GM10248 (cell line): ENCODE measurements around the gene TSPAN31.

Experiments
- CTCF ChIA-PET: fragments of 300-600 bp; sonication (Branson Sonifier 250); formaldehyde crosslinking; extraction: SDS; loops from one replicate; lab custom pipeline; 2021; ENCODE audit warnings: antibody characterized with exemption; lab: Yijun Ruan, JAX
- POLR2A ChIA-PET: fragments of 350-650 bp; sonication (Branson Sonifier 250); formaldehyde crosslinking; extraction: SDS; loops from one replicate; lab custom pipeline; 2020; ENCODE audit warnings: antibody characterized with exemption; lab: Yijun Ruan, JAX
- DNase-seq: peaks from one replicate; pipeline ENCODE4 v3.0.0; 2012; ENCODE audit errors: extremely low spot score
- CTCF ChIP-seq: IDR thresholded peaks from 2 replicates; pipeline ENCODE4 v1.5.1; 2012; ENCODE audit warnings: mild to moderate bottlenecking, low read depth; ENCODE audit errors: extremely low read depth, missing control alignments, control extremely low read depth

Gene TSPAN31

GRCh38 chr12:57780284-57780897 is 35.6 kb downstream of the TSPAN31 start:
- TF ChIP-seq CTCF, result no peak
- CTCF ChIA-PET, result interaction anchor here (1.1 to 11.8 kb wide), 9 partner anchors 14 to 125 kb away, joined by 3 to 85 read pairs (median 7); no protein-coding TSS in a partner anchor
- POLR2A ChIA-PET, result no interaction called here
- DNase-seq, result no peak

DNA sequence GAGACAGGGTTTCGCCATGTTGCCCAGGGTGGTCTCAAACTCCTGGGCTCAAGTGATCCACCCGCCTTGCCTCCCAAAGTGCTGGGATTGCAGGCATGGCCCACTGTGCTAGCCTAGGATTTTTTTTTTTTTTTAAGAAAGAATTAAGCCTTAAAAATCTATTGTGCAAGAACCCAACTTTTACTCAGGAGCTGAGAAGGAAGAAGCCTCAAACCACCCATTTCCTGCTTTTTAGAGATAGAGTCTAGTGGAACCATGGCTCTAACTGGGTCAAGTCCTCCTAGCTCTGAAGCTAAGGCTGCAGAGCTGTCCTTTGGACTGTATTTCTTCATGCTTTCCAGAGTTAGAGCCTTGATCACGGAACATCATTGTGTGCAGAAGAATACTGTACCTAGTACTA is 36.4 kb downstream of the TSPAN31 start:
- no peak for DNase-seq
- ChIA-PET POLR2A (interaction anchor here (0.5 kb wide), 1 partner anchor 165 kb away, joined by 7 read pairs; no protein-coding TSS in a partner anchor), CTCF (interaction anchor here (1.0 to 11.8 kb wide), 9 partner anchors 8 to 124 kb away, joined by 4 to 85 read pairs (median 12); partner anchors contain the start of genes EEF1AKMT3 and METTL1)
- no peak for TF ChIP-seq CTCF

GRCh38 chr12:57781801-57782200 is 37.0 kb downstream of the TSPAN31 start:
- POLR2A ChIA-PET, result interaction anchor here (0.5 kb wide), 1 partner anchor 165 kb away, joined by 7 read pairs; no protein-coding TSS in a partner anchor
- CTCF ChIA-PET, result interaction anchor here (1.0 to 11.8 kb wide), 9 partner anchors 8 to 124 kb away, joined by 4 to 85 read pairs (median 12); partner anchors contain the start of genes EEF1AKMT3 and METTL1
- DNase-seq, result no peak
- TF ChIP-seq CTCF, result no peak

- CTCF ChIA-PET, result interaction anchor here (1.2 to 11.8 kb wide), 12 partner anchors 9 to 123 kb away, joined by 3 to 85 read pairs (median 10); partner anchors contain the start of genes EEF1AKMT3 and METTL1
Observed at GRCh38 chr12:57782243-57782607, 37.4 kb downstream of the TSPAN31 start.

GRCh38 chr12:57782608-57783465 is 38.0 kb downstream of the TSPAN31 start, which contains the start of gene TSFM:
TSFM (plus strand) TSS chr12:57782787; CDS start chr12:57782802, 15 bp downstream.
- DNase-seq, result peak; percentile 90
- POLR2A ChIA-PET, result interaction anchor here (1.0 kb wide), 1 partner anchor 11 kb away, joined by 3 read pairs; the partner anchor contains the start of genes EEF1AKMT3 and METTL1
- peak; percentile 94 for TF ChIP-seq CTCF
- CTCF ChIA-PET, result interaction anchor here (0.6 to 11.8 kb wide), 27 partner anchors 9 to 327 kb away, joined by 3 to 85 read pairs (median 5); partner anchors contain the start of genes ATP23, CYP27B1, EEF1AKMT3 and METTL1

More at GRCh38 chr12:57782243-57782607, 37.4 kb downstream of the TSPAN31 start:
- TF ChIP-seq CTCF, result no peak
- POLR2A ChIA-PET, result interaction anchor here (1.0 kb wide), 1 partner anchor 10 kb away, joined by 3 read pairs; the partner anchor contains the start of genes EEF1AKMT3 and METTL1
- DNase-seq, result no peak

DNA sequence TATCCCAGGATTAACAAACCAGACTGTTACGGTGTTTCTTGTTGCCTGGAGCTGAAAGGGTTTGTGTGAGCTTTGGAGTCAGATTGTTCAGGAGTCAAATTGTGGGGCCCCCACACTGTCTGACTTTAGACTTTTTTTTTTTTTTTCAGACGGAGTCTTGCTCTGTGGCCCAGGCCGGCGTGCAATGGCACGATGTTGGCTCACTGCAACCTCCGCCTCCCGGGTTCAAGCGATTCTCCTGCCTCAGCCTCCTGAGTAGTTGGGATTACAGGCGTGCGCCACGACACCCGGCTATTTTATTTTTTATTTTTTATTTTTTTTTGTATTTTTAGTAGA is 38.6 kb downstream of the TSPAN31 start:
- TF ChIP-seq CTCF, result no peak
- CTCF ChIA-PET, result interaction anchor here (0.8 to 11.8 kb wide), 23 partner anchors 10 to 328 kb away, joined by 3 to 85 read pairs (median 6); partner anchors contain the start of genes ATP23, CYP27B1, EEF1AKMT3 and METTL1
- POLR2A ChIA-PET, result no interaction called here
- no peak for DNase-seq
